Ovary (tissue), 9 donors: ENCODE data around the gene DNM2. TPM values are rescaled to one million over a fixed set of nuclear protein-coding genes. Genes with fewer than 3 reads are reported as not detected.

Experiments
- DNase-seq, 5 donors: peaks; one replicate each; pipeline ENCODE4 v3.0.0-alpha.2; 2019 to 2020
- H3K27ac ChIP-seq, 2 donors: fragments of 200-600 bp; one replicate each; pipeline versions ENCODE4 v1.5.1 to v1.8.0; 2019 to 2022
- H3K27me3 ChIP-seq: fragments of 200-600 bp; one replicate; pipeline ENCODE4 v1.8.0; 2022
- H3K36me3 ChIP-seq: fragments of 200-600 bp; sonication (generic); one replicate; pipeline ENCODE4 v1.5.1; 2019
- H3K4me1 ChIP-seq: one replicate; pipeline ENCODE4 v1.8.1; 2013; ENCODE audit warnings: mild to moderate bottlenecking, moderate library complexity; ENCODE audit not compliant: insufficient read depth
- H3K4me3 ChIP-seq: fragments of 200-600 bp; sonication (generic); one replicate; pipeline ENCODE4 v1.5.1; 2017
- H3K9me3 ChIP-seq, 2 donors: fragments of 200-600 bp in 1 of 2; sonication (generic) in 1 of 2; one replicate each; pipeline versions ENCODE4 v1.5.1 to v1.8.1; 2013 to 2019; ENCODE audit warnings: mild to moderate bottlenecking in 1 of 2, moderate library complexity in 1 of 2
- EP300 ChIP-seq: sonication (generic); formaldehyde crosslinking; IDR thresholded peaks from one replicate; pipeline ENCODE4 v1.6.1; 2017; ENCODE audit warnings: antibody characterized with exemption
- POLR2A ChIP-seq: fragments of 450-650 bp; IDR thresholded peaks from one replicate; pipeline ENCODE4 v1.6.1; 2017; ENCODE audit warnings: antibody characterized with exemption, mild to moderate bottlenecking, moderate library complexity
- WGBS, 3 donors: extraction: QIAGEN DNeasy Blood & Tissue Kit in 1 of 3; methylation state at CpG; one replicate each; pipeline versions ENCODE4 v1.1.5 to v1.1.7; 2013 to 2017; 5-methylcytosine and 5-hydroxymethylcytosine counted together
- intact Hi-C, 4 donors: fragments of 100-400 bp; cut with DNase I; formaldehyde crosslinking; loops; one replicate each; pipeline versions ENCODE4 v1.11.0 to v1.15.1; 2022 to 2023
- polyA plus RNA-seq, 2 donors: library from polyadenylated mRNA; stranded (reverse); fragments of 200-250 nt in 1 of 2; fragments of 350-450 nt in 1 of 2; fragmentation: Illumina TruSeq in 1 of 2; extraction: RNeasy Lipid Tissue Mini Kit (QIAGEN cat#74804) in 1 of 2; gene quantifications; one replicate each; pipeline ENCODE4 v1.2.3, GENCODE V29; 2013 to 2014
- total RNA-seq, 7 donors: library from RNA; depleted of rRNA in 2 of 7; stranded (reverse); fragments of >200 nt in 2 of 7; fragmentation: NEBNext Ultra II Directional in 3 of 7; extraction: Animal tissue kit (Norgen Biotek cat#: 25700) in 3 of 7; gene quantifications; one replicate each; pipeline versions ENCODE4 v1.1.0 to v1.2.4, GENCODE V29; 2016 to 2023
- TF ChIP-seq, protein P1 (sequence below), 3 donors: fragments of 450-650 bp in 2 of 3; fragments of 200-600 bp in 1 of 3; IDR thresholded peaks; one replicate each; pipeline versions ENCODE4 v1.5.1 to v1.8.0; 2016 to 2022; ENCODE audit warnings: antibody characterized with exemption in 3 of 3, mild to moderate bottlenecking in 1 of 3
- donor health status: DM: no; HTN: no; CAD: no; lungs with moderate emphysema.
- donor health status: DM: no; HTN: no; CAD: no.
- donor health status: Bipolar disorder and iron deficiency.
- donor health status: DM: yes; HTN: yes; CAD: no.
- donor health status: DM: no; HTN: no; CAD: no.
- donor health status: DM: yes; HTN: yes; CAD: no.

Gene DNM2
- total and polyA plus RNA-seq, 9 donors = 51.1 to 121 (median 74.3) TPM

DNA sequence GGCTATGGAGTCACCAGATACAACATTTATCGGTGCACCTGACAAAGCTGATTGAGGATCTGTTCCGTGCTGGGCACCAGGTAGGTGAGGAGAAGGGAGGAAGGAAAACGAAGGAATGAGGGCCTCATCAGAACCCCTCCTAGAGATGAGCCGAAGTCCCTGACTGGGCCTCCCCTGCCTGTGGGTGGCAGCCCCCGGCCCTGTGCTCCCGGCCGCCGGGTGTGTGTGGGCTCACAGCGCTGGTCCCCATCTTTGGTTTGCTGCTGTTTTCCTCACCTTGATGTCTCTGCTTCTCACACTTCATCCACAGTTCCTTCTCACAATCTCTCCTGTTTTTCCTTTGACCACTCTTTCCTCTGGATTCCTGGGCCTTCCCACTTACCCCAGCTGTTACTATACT is 85.4 kb downstream of the DNM2 start:
- Histone ChIP-seq H3K27ac (no peak overlapping the region), H3K4me3 (no peak overlapping the region), H3K4me1 (no peaks in the 10 kb centered on the region), H3K36me3 (no peaks in the 10 kb centered on the region), H3K27me3 (no peaks in the 10 kb centered on the region), H3K9me3 (no peaks in the 10 kb centered on the region)
- TF ChIP-seq EP300 (no peak), POLR2A (no peak)
- TF ChIP-seq, protein P1, sequence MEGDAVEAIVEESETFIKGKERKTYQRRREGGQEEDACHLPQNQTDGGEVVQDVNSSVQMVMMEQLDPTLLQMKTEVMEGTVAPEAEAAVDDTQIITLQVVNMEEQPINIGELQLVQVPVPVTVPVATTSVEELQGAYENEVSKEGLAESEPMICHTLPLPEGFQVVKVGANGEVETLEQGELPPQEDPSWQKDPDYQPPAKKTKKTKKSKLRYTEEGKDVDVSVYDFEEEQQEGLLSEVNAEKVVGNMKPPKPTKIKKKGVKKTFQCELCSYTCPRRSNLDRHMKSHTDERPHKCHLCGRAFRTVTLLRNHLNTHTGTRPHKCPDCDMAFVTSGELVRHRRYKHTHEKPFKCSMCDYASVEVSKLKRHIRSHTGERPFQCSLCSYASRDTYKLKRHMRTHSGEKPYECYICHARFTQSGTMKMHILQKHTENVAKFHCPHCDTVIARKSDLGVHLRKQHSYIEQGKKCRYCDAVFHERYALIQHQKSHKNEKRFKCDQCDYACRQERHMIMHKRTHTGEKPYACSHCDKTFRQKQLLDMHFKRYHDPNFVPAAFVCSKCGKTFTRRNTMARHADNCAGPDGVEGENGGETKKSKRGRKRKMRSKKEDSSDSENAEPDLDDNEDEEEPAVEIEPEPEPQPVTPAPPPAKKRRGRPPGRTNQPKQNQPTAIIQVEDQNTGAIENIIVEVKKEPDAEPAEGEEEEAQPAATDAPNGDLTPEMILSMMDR (IDR thresholded peaks at IDR 0.05) = no peak
- intact Hi-C loops = no loop called here
- WGBS, 3 donors = 95 to 97% (median 97%) methylated on average over 9 of the region's 9 CpGs
- no peak for DNase-seq

DNA sequence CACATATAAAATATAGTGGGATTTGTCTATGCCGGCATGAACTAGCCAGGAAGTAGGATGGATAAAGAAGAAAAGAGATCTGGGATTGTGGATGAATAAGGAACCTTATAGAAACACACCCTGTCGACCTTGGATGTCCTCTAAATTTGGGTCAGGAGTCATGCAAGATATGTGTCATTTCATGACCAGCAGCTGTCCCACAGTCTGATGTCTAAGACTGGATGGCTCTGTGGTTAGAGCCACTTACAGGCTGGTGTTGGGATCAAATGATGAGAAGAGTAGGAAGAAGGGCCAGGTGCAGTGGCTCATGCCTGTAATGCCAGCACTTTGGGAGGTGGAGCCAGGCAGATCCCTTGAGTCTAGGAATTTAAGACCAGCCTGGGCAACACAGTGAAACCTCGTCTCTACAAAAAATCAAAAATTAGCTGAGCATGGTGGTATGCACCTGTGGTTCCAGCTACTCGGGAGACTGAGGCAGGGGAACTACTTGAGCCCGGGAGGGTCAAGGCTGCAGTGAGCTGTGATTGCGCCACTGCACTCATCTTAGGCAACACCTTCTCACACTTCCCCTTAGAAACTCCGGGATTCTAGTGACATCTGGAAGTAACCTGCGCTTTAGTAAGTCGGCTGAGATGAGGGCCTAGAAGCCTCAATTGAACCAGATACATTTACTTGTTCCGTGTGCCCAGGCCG is 87.3 kb downstream of the DNM2 start:
- H3K4me1 ChIP-seq = no peaks in the 10 kb centered on the region
- no peak for DNase-seq
- 88 to 90% (median 90%) methylated on average over 11 of the region's 11 CpGs for WGBS, 3 donors
- no peak overlapping the region for H3K27ac ChIP-seq
- H3K9me3 ChIP-seq = no peaks in the 10 kb centered on the region
- intact Hi-C loops = no loop called here
- no peaks in the 10 kb centered on the region for H3K36me3 ChIP-seq
- no peak for TF ChIP-seq EP300
- TF ChIP-seq POLR2A = no peak
- TF ChIP-seq, protein P1 (IDR thresholded peaks at IDR 0.05) = no peak
- no peak overlapping the region for H3K4me3 ChIP-seq
- no peaks in the 10 kb centered on the region for H3K27me3 ChIP-seq

DNA sequence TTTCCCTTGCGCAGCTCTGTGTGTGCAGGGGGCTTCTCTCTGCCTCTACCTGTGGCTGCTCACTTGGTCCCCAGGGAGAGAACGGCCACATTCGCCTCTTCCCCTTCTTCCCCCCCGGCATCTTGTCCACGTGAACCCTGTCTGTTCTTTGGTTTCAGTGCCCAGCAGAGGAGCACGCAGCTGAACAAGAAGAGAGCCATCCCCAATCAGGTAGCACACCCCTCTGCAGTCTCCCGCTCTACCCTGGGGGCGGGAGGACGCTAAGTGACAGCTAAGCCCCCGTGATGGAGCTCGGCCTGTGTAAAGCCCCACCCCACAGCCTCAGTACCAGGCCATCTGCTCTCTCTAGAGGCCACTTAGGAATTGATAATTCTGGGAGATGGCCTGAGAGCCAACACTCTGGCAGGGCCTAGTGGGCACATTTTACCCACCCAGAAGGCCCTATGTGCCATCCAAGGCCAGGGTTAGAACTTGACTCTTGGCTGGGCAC is 87.9 kb downstream of the DNM2 start:
- Histone ChIP-seq H3K9me3 (no peaks in the 10 kb centered on the region), H3K27ac (no peak overlapping the region), H3K27me3 (no peaks in the 10 kb centered on the region), H3K4me1 (no peaks in the 10 kb centered on the region), H3K4me3 (no peak overlapping the region), H3K36me3 (no peaks in the 10 kb centered on the region)
- no peak for DNase-seq
- intact Hi-C loops = no loop called here
- WGBS, 3 donors = 88 to 93% (median 90%) methylated on average over 11 of the region's 11 CpGs
- TF ChIP-seq, protein P1 (IDR thresholded peaks at IDR 0.05) = no peak
- TF ChIP-seq POLR2A = no peak
- TF ChIP-seq EP300 = no peak

DNA sequence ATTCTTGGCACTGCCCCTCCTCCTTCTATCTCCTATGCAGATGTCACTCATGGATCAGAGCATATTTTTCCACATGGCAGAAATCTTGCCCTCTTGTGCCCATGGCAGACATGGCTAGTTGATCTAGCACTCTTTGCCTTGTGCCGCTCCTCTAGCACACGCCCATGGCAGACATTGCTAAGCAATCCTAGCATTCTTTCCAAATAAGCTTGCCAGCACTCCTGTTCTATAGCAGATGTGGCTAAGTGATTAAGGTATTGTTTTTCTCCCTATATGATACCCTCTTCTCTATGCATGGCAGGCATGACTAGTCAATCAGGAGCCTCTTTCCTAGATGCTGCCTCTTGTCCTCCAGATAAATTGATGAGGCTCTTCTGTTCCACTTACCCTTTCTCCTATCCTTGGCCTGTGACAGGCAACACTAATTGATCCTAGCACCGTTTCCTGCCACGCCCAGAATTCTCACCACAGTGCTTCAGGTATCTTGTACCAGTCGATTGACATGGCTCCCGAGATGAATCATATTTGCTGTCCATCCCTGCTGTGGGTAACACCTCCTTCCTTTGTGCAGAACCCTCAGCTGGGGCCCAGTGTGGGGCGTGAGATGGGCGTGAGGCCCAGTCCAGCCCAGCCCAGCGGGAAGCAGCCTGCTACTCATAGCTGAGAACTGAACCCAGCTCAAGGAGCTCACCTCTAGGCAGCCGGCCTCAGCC is 91.2 kb downstream of the DNM2 start:
- no peak for DNase-seq
- H3K9me3 ChIP-seq = no peaks in the 10 kb centered on the region
- no peaks in the 10 kb centered on the region for H3K27me3 ChIP-seq
- H3K4me3 ChIP-seq = no peak overlapping the region
- no peaks in the 10 kb centered on the region for H3K36me3 ChIP-seq
- H3K4me1 ChIP-seq = no peaks in the 10 kb centered on the region
- no peak overlapping the region for H3K27ac ChIP-seq
- whole genome bisulfite sequencing, 3 donors = 83 to 86% (median 85%) methylated on average over 10 of the region's 10 CpGs
- intact Hi-C loops = no loop called here
- TF ChIP-seq EP300 (no peak), POLR2A (no peak)
- TF ChIP-seq, protein P1 (IDR thresholded peaks at IDR 0.05) = no peak
